IPS-20b (cell line): ENCODE data around the gene SUPT5H.

Source experiments
- H3K27ac ChIP-seq: one replicate; pipeline ENCODE4 v1.5.1; 2013; ENCODE audit warnings: low read length
- H3K27me3 ChIP-seq: 2 replicates; pipeline ENCODE4 v1.6.1; 2013; ENCODE audit warnings: mild to moderate bottlenecking, low read length, inconsistent platforms; ENCODE audit not compliant: insufficient read depth
- H3K36me3 ChIP-seq: 2 replicates; pipeline ENCODE4 v1.6.1; 2013; ENCODE audit warnings: low read depth, mild to moderate bottlenecking, inconsistent platforms, low read length, moderate library complexity; ENCODE audit not compliant: insufficient read depth
- H3K4me1 ChIP-seq: 2 replicates; pipeline ENCODE4 v1.6.1; 2013; ENCODE audit warnings: mild to moderate bottlenecking, control low read depth, inconsistent platforms, low read length, moderate library complexity; ENCODE audit not compliant: insufficient read depth
- H3K4me3 ChIP-seq: 2 replicates; pipeline ENCODE4 v1.5.1; 2013; ENCODE audit warnings: mild to moderate bottlenecking, low read length, inconsistent platforms
- H3K9ac ChIP-seq: 2 replicates; pipeline ENCODE4 v1.6.1; 2013; ENCODE audit warnings: low read depth, mild to moderate bottlenecking, inconsistent platforms, low read length, moderate library complexity
- H3K9me3 ChIP-seq: 2 replicates; pipeline ENCODE4 v1.6.1; 2013; ENCODE audit warnings: mild to moderate bottlenecking, low read depth, low read length, inconsistent platforms; ENCODE audit not compliant: insufficient read depth

Gene SUPT5H

GRCh38 chr19:39463403-39463802 is 18.0 kb downstream of the SUPT5H start:
- H3K4me3 ChIP-seq = no peak overlapping the region
- no peaks in the 10 kb centered on the region for H3K9me3 ChIP-seq
- H3K27me3 ChIP-seq = no peaks in the 10 kb centered on the region
- H3K36me3 ChIP-seq = peaks cover 83% of the 10 kb centered on the region
- H3K27ac ChIP-seq = no peak overlapping the region
- H3K4me1 ChIP-seq = no peaks in the 10 kb centered on the region
- H3K9ac ChIP-seq = no peak overlapping the region

- Histone ChIP-seq H3K9ac (no peak overlapping the region), H3K9me3 (no peaks in the 10 kb centered on the region), H3K36me3 (peaks cover 83% of the 10 kb centered on the region), H3K4me3 (no peak overlapping the region), H3K27ac (no peak overlapping the region), H3K4me1 (no peaks in the 10 kb centered on the region), H3K27me3 (no peaks in the 10 kb centered on the region)
Observed at GRCh38 chr19:39465956-39466747, 20.8 kb downstream of the SUPT5H start.

GRCh38 chr19:39467941-39468340 is 22.6 kb downstream of the SUPT5H start:
- no peaks in the 10 kb centered on the region for H3K27me3 ChIP-seq
- no peaks in the 10 kb centered on the region for H3K4me1 ChIP-seq
- H3K36me3 ChIP-seq = peaks cover 91% of the 10 kb centered on the region
- H3K27ac ChIP-seq = no peak overlapping the region
- no peak overlapping the region for H3K9ac ChIP-seq
- H3K9me3 ChIP-seq = no peaks in the 10 kb centered on the region
- no peak overlapping the region for H3K4me3 ChIP-seq

GRCh38 chr19:39469036-39469435 is 23.7 kb downstream of the SUPT5H start:
- H3K4me3 ChIP-seq = no peak overlapping the region
- no peak overlapping the region for H3K9ac ChIP-seq
- H3K4me1 ChIP-seq = no peaks in the 10 kb centered on the region
- H3K9me3 ChIP-seq = no peaks in the 10 kb centered on the region
- no peaks in the 10 kb centered on the region for H3K27me3 ChIP-seq
- no peak overlapping the region for H3K27ac ChIP-seq
- peaks cover 93% of the 10 kb centered on the region for H3K36me3 ChIP-seq

DNA sequence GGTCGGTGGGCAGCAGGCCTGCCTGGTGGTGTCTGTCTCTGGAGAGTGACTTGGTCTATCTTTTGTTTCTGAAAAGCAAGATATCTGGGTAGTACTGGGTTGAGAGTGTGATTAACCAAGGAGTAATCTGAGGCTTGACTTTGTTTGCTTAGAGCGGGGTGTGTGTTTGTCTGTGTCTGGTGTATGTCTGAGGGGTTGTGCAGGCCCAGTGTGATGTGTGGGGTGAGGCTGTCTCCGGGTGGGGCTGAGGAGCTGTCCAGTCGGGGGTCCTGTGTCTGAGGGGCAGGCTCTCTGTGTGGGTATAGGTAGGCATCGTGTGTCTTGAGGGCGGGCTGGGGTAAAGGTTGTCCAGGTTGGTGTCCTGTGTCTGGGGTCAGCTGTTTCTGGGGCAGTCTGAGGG is 24.2 kb downstream of the SUPT5H start:
- no peak overlapping the region for H3K9ac ChIP-seq
- no peaks in the 10 kb centered on the region for H3K9me3 ChIP-seq
- H3K4me3 ChIP-seq = no peak overlapping the region
- peaks cover 96% of the 10 kb centered on the region for H3K36me3 ChIP-seq
- no peaks in the 10 kb centered on the region for H3K27me3 ChIP-seq
- H3K27ac ChIP-seq = no peak overlapping the region
- no peaks in the 10 kb centered on the region for H3K4me1 ChIP-seq

DNA sequence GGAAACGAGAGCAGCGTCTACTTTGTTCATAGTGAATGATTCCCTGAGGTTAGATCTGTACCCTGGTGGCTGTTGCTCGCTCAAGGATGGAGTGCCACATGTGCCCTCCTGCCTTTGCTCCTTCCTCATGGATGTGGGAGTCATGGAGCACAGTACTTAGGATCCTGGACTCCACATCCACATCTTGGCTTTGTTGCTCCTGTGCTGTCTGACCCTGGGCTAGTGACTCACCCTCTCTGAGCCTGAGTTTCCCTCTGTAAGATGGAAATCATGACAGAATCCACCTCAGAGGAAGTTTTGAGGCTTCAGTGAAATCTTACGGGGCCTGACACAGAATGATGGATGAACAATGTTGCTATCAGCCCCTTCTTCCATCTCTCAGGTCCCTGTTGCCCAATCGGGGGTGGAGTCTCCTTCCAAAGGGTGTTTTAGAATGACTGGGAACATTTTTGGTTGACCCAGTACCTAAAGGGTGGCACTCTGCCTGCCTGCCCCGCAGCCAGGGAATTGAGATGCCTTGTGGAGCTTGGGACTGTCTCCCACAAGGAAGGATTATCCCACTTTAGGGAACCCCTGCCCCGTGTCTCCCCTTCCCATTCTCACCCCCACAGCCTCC is 25.4 kb downstream of the SUPT5H start:
- peaks cover 92% of the 10 kb centered on the region for H3K36me3 ChIP-seq

DNA sequence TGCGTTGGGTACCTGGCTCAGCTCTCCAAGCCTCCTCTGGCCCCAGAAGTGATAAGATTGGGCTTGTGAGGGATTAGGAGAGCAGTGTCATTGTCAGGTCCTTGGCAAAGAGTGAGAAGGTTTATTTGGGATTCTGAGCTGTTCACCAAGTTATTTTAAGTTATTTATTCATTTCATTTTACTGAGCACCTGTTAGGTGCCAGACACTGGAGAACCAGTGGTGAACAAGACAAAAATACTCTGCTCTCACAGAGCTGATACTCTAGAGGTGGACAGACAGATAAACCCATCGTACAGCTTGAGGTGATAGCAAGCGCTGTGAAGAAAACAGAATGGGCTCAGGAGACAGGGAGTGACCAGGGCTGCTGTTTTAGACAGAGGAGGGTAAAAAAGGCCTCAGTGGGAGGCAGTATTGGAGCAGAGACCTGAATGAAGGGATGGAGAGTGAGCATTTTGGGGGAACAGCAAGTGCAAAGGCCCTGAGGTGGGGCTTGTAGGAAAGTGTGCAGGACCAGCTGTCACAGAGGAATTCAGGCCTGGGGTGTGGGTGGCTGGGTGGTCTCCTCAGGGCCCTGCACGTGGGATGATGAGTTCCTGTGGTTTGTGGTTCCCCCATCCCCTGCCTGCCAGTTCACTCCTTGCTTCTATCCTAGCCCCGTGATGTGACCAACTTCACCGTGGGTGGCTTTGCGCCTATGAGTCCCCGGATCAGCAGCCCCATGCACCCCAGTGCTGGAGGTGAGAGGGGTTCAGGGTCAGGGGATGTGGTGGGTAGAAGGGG is 26.6 kb downstream of the SUPT5H start:
- H3K27ac ChIP-seq = no peak overlapping the region
- H3K27me3 ChIP-seq = no peaks in the 10 kb centered on the region
- no peaks in the 10 kb centered on the region for H3K4me1 ChIP-seq
- H3K9me3 ChIP-seq = no peaks in the 10 kb centered on the region
- H3K36me3 ChIP-seq = peaks cover 93% of the 10 kb centered on the region
- H3K9ac ChIP-seq = no peak overlapping the region
- H3K4me3 ChIP-seq = no peak overlapping the region

More for the DNA sequence above, 25.4 kb downstream of the SUPT5H start:
- H3K27ac ChIP-seq = no peak overlapping the region
- no peak overlapping the region for H3K9ac ChIP-seq
- H3K9me3 ChIP-seq = no peaks in the 10 kb centered on the region
- H3K27me3 ChIP-seq = no peaks in the 10 kb centered on the region
- no peak overlapping the region for H3K4me3 ChIP-seq
- H3K4me1 ChIP-seq = no peaks in the 10 kb centered on the region

DNA sequence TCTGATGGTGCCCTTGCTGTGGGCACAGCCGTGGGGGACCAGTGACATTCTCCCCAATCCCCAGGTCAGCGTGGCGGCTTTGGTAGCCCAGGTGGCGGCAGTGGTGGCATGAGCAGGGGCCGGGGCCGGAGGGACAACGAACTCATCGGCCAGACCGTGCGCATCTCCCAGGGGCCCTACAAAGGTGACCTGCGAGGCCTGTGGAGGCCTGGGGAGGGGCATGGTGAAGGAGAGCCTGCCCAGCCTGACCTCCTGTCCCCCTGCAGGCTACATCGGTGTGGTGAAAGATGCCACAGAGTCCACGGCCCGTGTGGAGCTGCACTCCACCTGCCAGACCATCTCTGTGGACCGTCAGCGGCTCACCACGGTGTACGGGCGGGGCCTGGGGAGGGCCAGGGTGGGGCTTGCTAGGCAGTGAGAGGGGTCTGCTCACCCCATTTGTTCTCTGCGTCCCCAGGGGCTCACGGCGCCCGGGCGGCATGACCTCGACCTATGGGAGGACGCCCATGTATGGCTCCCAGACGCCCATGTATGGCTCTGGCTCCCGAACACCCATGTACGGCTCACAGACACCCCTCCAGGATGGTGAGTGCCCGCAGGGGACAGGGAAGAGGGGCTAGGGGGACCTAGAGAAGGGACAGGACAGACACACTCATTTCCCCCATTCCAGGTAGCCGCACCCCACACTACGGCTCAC is 27.5 kb downstream of the SUPT5H start:
- H3K4me3 ChIP-seq = no peak overlapping the region
- peaks cover 86% of the 10 kb centered on the region for H3K36me3 ChIP-seq
- no peak overlapping the region for H3K27ac ChIP-seq
- H3K4me1 ChIP-seq = no peaks in the 10 kb centered on the region
- no peaks in the 10 kb centered on the region for H3K9me3 ChIP-seq
- H3K9ac ChIP-seq = no peak overlapping the region
- H3K27me3 ChIP-seq = no peaks in the 10 kb centered on the region

DNA sequence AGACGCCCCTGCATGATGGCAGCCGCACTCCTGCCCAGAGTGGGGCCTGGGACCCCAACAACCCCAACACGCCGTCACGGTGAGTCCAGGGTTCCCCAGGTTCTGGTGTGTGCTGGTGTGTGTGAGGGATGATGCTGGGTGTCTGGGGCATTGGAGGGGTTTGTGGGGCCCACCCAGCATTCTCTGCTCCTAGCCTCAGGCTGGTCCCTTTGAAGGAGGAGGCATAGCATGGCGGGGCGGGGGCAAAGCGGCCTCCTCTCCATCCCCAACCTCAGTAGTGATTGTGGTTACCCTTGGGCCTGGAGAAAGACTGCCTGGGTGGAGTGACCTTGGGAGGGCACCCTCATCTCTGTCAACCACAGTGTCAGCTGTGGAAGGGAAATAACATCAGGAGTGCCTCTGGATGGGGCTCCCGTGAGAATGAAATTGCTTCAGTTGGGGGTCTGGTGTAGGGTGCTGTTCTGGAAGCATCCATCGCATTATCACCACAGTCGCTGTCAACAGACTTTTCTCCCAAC is 28.1 kb downstream of the SUPT5H start:
- no peak overlapping the region for H3K9ac ChIP-seq
- peaks cover 80% of the 10 kb centered on the region for H3K36me3 ChIP-seq
- no peaks in the 10 kb centered on the region for H3K9me3 ChIP-seq
- H3K4me3 ChIP-seq = no peak overlapping the region
- no peaks in the 10 kb centered on the region for H3K4me1 ChIP-seq
- H3K27me3 ChIP-seq = no peaks in the 10 kb centered on the region
- H3K27ac ChIP-seq = no peak overlapping the region

- no peaks in the 10 kb centered on the region for H3K9me3 ChIP-seq
- no peaks in the 10 kb centered on the region for H3K4me1 ChIP-seq
- no peak overlapping the region for H3K4me3 ChIP-seq
- H3K36me3 ChIP-seq = peaks cover 73% of the 10 kb centered on the region
- H3K27me3 ChIP-seq = no peaks in the 10 kb centered on the region
- no peak overlapping the region for H3K9ac ChIP-seq
- no peak overlapping the region for H3K27ac ChIP-seq
Observed at GRCh38 chr19:39474139-39474620, 28.8 kb downstream of the SUPT5H start.

GRCh38 chr19:39475748-39476147 is 30.4 kb downstream of the SUPT5H start:
- Histone ChIP-seq H3K27ac (no peak overlapping the region), H3K9me3 (no peaks in the 10 kb centered on the region), H3K36me3 (peaks cover 57% of the 10 kb centered on the region), H3K4me3 (no peak overlapping the region), H3K27me3 (no peaks in the 10 kb centered on the region), H3K9ac (no peak overlapping the region), H3K4me1 (no peaks in the 10 kb centered on the region)
